ENCODE measurements around the gene CPA1. TPM values are rescaled to one million over a fixed set of nuclear protein-coding genes. Genes with fewer than 3 reads are reported as not detected.

The CPA1 gene
- total RNA-seq, 2 donors from 2014 or later: 35.4 TPM; not detected in 1

GRCh38 chr7:130367088-130367755 lies 13.1 kb upstream of the CPA1 start:
- Histone ChIP-seq H3K27ac (no peak overlapping the region), H3K9me3 (no peaks in the 10 kb centered on the region), H3K36me3 (no peaks in the 10 kb centered on the region), H3K9ac (ENCODE audit: low read depth in 2 of 2, low read length in 2 of 2) (no peak overlapping the region), H3K4me3 (no peak overlapping the region), H3K27me3 (no peaks in the 10 kb centered on the region), H3K4me1 (peaks cover 3% of the 10 kb centered on the region)
- no peak for DNase-seq
- intact Hi-C loops (cut with DNase I): no loop called here
- TF ChIP-seq, protein P1, sequence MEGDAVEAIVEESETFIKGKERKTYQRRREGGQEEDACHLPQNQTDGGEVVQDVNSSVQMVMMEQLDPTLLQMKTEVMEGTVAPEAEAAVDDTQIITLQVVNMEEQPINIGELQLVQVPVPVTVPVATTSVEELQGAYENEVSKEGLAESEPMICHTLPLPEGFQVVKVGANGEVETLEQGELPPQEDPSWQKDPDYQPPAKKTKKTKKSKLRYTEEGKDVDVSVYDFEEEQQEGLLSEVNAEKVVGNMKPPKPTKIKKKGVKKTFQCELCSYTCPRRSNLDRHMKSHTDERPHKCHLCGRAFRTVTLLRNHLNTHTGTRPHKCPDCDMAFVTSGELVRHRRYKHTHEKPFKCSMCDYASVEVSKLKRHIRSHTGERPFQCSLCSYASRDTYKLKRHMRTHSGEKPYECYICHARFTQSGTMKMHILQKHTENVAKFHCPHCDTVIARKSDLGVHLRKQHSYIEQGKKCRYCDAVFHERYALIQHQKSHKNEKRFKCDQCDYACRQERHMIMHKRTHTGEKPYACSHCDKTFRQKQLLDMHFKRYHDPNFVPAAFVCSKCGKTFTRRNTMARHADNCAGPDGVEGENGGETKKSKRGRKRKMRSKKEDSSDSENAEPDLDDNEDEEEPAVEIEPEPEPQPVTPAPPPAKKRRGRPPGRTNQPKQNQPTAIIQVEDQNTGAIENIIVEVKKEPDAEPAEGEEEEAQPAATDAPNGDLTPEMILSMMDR (IDR thresholded peaks at IDR 0.05): no peak

DNA sequence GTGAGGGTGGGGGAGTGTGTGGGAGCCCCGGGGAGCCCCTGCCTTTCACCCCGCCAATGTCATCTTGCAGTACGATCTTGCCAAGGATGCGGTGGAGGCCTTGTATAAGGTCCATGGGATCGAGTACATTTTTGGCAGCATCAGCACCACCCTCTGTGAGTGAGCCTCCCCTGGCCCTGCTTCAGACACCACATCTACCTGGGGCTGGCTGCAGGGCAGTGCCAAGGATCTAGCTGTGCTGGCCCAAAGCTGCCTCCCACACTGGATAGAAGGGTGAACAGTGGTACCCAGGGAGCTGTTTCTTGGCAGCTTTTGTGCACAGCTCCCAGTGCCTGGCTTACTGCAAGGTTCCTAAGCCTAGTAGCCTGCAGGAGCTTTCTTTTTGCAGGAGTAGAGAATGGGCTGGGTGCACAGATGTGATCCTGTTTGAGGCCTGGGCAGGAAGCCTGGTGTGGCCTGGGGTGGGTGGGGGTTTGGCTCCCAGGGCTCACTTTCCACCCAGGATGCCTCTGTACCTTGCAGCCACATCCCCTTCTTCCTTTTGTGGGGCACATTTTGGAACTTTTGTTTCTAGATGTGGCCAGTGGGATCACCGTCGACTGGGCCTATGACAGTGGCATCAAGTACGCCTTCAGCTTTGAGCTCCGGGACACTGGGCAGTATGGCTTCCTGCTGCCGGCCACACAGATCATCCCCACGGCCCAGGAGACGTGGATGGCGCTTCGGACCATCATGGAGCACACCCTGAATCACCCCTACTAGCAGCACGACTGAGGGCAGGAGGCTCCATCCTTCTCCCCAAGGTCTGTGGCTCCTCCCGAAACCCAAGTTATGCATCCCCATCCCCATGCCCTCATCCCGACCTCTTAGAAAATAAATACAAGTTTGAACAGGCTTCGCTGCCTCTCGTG lies 12.2 kb upstream of the CPA1 start:
- TF ChIP-seq, protein P1 (IDR thresholded peaks at IDR 0.05): no peak
- H3K4me3 ChIP-seq: no peak overlapping the region
- no peaks in the 10 kb centered on the region for H3K36me3 ChIP-seq
- H3K9ac ChIP-seq (ENCODE audit: low read depth in 2 of 2, low read length in 2 of 2): no peak overlapping the region
- H3K27ac ChIP-seq: no peak overlapping the region
- H3K27me3 ChIP-seq: no peaks in the 10 kb centered on the region
- DNase-seq: no peak
- H3K9me3 ChIP-seq: no peaks in the 10 kb centered on the region
- intact Hi-C loops (cut with DNase I): no loop called here
- H3K4me1 ChIP-seq: peaks cover 3% of the 10 kb centered on the region

- peaks cover 3% of the 10 kb centered on the region for H3K4me1 ChIP-seq
- no peak overlapping the region for H3K4me3 ChIP-seq
- no peak overlapping the region for H3K27ac ChIP-seq
- no peaks in the 10 kb centered on the region for H3K9me3 ChIP-seq
- intact Hi-C loops (cut with DNase I): no loop called here
- H3K27me3 ChIP-seq: no peaks in the 10 kb centered on the region
- DNase-seq: no peak
- TF ChIP-seq, protein P1 (IDR thresholded peaks at IDR 0.05): no peak
- H3K9ac ChIP-seq (ENCODE audit: low read depth in 2 of 2, low read length in 2 of 2): no peak overlapping the region
- H3K36me3 ChIP-seq: no peaks in the 10 kb centered on the region
Observed at GRCh38 chr7:130369110-130369711, 11.1 kb upstream of the CPA1 start.

GRCh38 chr7:130369831-130370550 lies 10.3 kb upstream of the CPA1 start:
- TF ChIP-seq, protein P1 (IDR thresholded peaks at IDR 0.05): no peak
- no peak for DNase-seq
- no peak overlapping the region for H3K4me3 ChIP-seq
- no peaks in the 10 kb centered on the region for H3K27me3 ChIP-seq
- H3K9ac ChIP-seq (ENCODE audit: low read depth in 2 of 2, low read length in 2 of 2): no peak overlapping the region
- no peaks in the 10 kb centered on the region for H3K36me3 ChIP-seq
- H3K9me3 ChIP-seq: no peaks in the 10 kb centered on the region
- no peak overlapping the region for H3K27ac ChIP-seq
- intact Hi-C loops (cut with DNase I): no loop called here
- H3K4me1 ChIP-seq: peaks cover 3% of the 10 kb centered on the region

DNA sequence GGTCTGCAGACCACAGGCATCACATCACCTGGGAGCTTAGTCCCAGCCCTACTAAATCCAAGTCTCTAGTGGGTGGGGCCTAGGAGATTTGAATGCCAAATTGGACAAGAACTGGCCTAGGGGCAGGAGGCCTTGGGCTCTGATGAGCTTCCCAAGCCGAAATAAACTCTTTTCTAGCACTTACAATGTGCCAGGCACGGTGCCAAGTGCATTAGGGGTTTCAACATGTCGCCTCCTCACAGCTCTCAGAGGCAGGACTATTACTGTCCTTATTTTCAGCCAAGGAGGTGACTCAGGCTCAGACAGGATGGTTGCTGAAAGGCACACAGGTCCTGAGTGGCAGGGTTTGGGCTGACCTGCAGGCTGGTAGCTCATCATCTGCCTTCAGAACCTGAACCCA lies 9.2 kb upstream of the CPA1 start:
- TF ChIP-seq, protein P1 (IDR thresholded peaks at IDR 0.05): no peak
- Histone ChIP-seq H3K9ac (ENCODE audit: low read depth in 2 of 2, low read length in 2 of 2) (no peak overlapping the region), H3K9me3 (no peaks in the 10 kb centered on the region), H3K27ac (no peak overlapping the region), H3K4me3 (no peak overlapping the region), H3K27me3 (no peaks in the 10 kb centered on the region), H3K36me3 (no peaks in the 10 kb centered on the region), H3K4me1 (no peaks in the 10 kb centered on the region)
- no peak for DNase-seq
- intact Hi-C loops (cut with DNase I): no loop called here
